CD4-positive, alpha-beta T cell treated with Interleukin-1 beta for 1 hour (primary cell): ENCODE results near the gene ARID4A.
"Not testable (repeated sequence)": the region's sequence is repeated elsewhere in the genome, so short reads cannot be mapped to it uniquely, and the experiment has no call there.

Experiments
- DNase-seq, 2 donors: peaks; one replicate each; pipeline ENCODE4 v3.0.0-alpha.2; 2020 to 2022

ARID4A gene

DNA sequence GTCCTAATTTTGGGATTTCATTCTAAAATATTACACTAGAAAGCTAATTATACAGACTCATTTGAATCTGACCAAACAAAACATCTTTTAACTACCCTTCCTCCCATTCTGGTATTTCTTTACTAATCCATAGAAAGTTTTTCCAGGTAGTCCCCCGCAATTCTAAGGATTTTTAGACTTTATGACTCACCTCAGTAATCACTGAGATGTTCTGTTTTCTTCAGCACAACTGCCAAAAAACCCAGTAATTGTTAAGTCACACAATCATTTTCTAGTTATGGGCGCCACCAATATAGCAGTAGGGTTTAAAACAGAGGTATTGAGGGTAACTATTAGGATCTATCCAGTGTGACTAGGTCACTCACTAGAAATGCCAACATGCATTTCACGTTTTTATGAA is 1.6 kb upstream of the ARID4A start:
- DNase-seq, result no peak

DNA sequence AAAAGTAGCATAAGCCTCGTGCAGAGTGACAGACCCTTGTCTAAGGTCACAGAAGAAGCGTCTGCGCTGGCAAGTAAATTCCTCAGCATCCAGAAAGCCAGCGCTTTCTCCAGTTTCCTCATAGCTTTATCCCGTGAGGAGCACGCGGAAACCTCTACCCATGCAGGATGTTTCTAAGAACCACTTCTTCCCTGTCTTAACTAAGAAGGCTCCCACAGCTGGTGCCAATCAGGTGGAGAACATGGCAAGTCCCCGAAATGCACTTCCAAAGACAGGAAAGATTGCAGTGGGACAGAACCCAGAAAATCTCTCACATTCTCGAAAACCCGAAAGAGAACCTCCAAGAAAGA is 968 bp upstream of the ARID4A start:
- DNase-seq, result no peak

DNA sequence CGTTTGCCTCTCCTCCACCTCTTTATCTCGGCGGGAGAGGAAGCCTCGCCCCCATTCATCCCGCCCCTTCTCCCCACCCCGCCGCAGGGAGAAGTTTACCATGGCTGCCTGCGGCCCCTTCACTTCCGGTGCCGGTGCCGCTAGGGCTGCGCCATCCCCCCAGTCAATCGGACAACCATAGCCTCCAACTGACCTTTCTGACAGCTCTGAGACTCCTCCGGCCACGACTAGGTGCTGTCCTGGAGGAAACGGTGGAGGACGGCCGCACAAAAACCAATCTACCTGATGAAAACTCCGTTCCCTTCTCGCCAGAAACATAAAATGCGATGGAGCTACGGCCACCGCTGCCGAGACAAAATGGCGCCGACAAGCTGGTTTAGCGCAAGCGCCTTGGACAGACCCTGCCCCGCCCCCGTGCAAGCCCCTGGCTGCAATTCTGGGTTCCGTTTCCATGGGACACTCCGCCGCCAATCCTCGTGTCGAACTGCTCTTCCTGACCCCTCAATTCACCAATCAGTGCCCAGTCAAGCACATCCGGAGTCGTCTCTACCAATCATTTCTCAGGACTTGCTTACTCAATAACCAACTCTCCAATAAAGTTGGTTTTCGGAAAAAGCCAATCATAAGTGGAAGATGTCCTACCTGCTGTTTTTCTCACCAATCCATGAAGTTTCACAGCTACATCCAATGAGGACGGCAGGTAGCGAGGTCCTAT is 436 bp upstream of the ARID4A start:
- DNase-seq, result peak; percentile 99

DNA sequence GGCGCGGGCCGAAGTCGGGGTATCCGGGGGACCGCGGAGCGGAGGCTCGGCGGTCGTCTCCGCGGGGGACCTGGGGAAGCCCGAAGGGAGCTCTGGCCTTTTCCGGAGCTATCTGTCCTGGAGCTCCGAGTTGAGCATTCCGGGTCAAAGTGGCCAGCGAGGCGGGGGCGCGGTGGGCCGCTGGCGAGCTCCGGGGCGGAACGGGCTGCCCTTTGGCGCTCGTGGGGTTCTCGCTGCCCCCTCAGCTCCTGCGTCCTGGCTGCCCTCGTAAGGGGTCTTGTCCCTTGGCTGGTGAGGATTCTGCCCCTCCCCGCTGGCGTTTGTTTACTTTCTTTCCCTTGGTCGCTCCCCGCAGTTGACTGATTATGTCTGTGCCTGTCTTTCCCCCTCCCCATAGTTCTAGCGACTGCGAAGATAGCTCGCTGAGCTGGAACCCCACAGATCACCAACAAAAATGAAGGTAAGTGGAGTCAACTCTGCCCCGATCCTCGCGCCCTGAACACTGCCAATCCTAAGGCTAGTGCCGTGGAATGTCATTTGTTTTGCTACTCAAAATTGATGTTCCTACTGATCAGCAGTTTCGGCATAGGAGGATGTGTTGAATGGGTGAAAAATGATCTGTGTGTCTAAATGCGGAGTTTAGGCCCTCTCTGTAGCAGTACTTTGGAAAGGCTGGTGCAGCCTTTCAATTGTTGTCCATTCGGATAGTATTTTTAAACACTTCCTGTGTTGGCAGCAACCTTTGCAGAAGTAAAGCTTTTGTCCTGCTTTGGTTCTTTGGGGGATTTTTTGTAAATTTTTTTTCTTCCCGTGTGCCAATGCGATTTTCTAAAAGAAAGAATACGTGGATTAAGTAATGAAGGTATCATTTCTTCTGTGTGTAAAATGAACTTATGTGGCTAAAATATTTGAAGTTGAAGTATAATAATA is 1.3 kb downstream of the ARID4A start:
- no peak for DNase-seq

DNA sequence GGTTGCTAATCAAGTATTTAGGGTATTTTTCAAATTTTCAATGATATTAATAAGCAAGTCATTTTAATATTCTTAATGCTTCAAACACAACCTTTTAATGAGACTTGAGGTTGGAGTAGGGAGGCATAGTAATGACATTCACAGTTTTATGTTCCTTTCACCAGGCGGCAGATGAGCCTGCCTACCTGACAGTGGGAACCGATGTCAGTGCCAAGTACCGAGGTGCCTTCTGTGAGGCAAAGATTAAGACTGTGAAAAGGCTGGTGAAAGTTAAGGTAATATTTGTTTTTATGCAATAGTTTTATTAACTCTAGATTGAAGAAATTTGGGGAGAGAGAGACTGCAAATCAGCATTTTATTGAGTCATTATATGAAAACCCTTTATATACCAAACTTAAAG is 3.1 kb downstream of the ARID4A start:
- DNase-seq, result no peak

DNA sequence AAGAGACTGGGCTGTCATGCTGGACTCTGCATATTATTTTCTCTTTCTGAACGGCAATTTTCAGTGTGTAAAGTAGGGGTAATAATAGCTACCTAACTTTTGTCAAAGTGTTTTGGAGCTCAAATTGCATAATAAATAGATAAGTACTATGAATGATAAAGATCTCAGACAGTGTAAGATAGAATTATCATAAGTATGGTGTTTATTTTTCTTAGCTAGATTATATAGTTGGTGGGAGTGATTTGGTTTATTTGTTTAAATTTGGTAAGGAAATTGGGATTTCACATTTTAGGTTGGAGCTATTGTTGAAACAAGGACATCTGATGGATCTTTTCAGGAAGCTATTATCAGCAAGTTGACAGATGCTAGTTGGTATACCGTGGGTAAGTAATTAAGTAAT is 7.4 kb downstream of the ARID4A start:
- DNase-seq, result no peak

DNA sequence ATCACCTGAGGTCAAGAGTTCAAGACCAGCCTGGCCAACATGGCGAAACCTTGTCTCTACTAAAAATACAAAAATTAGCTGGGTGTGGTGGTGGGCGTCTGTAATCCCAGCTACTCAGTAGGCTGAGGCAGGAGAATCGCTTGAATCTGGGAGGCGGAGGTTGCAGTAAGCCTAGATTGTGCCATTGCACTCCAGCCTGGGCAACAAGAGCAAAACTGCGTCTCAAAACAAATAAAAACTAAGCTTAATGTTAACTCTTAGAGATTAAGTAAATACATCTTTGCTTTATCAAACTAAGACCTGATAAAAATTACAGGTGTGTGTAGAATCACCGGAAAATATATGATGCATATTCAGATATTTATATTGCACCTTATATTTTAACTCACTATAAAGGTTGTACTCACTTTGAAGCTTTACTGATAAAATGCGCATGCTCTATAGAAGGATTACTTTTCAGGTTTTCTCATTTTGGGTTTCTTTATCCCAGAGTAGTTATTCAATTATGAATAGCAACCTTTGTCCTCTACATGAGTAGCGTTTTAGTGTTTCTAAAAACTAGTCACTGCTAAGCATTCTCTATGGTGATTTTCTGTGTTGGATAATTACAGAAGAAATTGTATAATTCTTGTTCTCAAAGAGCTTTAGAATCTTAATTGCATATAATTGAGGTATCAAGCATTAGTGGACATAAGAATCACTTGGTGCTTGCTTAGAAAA is 9.4 kb downstream of the ARID4A start:
- DNase-seq, result no peak

DNA sequence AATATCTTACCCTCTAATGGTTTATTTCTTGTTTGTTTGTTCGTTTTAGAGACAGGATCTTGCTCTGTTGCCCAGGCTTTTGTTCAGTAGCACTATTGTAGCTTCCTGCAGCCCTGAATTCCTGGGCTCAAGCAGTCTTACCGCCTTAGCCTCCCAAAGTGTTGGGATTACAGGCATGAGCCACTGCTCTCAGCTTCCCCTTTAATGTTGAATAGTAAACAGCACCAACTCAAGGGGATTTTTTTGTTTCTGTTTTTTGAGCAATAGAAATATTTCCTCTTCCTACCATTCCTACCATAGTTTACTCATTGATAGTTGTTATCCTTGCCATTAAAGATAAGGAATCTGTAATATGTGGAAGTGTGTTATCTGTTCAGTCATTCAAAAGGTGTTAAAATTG is 10.7 kb downstream of the ARID4A start:
- no peak for DNase-seq

DNA sequence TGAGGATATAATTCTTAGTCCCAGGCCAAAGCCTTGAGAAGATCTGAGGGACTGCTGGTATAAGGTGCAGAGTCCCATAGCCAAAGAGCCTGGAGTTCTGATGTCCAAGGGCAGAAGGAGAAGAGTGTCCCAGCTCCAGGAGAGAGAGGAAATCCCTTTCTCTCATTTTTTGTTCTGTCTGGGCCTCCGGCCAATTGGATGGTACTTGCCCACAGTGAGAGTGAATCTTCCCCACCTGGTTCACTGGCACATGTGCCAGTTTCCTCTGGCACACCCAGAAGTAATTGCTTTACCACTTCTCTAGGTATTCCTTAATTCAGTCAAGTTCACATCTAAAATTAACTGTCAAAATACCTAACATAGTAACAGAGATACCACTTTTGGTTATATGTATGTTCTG is 15.3 kb downstream of the ARID4A start:
- DNase-seq, result no peak

DNA sequence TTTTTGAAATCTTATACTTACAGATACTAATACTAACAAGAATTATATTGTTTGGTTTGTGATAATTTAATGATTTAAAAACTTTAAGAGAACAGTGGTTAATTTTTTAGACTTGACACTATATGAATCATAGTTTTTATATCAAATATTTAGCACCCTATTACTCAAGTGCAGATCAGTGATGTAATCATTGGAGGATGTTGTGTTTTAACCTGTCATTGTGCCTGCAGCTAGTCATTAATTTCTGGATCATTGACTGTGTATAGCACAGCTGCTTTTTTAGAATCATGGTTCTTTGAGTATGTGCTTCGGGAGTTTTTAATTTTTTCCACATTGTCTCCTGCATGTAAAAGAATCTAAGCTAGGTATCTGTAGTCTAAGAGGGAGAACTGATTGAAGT is 17.3 kb downstream of the ARID4A start:
- no peak for DNase-seq

DNA sequence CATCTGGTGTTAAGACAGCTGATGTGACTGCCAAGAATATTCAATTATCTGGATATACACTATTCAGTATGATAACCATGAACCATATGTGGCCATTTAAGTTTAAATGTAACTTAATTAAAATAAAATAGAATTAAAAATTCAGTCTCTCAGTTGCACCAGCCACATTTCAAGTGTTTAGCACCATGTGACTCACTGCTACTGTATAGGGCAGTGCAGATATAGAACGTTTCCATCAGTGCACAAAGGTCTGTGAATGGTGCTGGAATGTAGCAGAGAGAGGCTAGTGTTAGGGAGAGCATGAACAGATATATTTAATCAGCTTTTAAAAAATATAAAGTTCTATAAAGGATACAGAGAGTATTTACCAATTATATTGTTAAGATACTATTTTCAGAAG is 28.7 kb downstream of the ARID4A start:
- DNase-seq, result no peak

DNA sequence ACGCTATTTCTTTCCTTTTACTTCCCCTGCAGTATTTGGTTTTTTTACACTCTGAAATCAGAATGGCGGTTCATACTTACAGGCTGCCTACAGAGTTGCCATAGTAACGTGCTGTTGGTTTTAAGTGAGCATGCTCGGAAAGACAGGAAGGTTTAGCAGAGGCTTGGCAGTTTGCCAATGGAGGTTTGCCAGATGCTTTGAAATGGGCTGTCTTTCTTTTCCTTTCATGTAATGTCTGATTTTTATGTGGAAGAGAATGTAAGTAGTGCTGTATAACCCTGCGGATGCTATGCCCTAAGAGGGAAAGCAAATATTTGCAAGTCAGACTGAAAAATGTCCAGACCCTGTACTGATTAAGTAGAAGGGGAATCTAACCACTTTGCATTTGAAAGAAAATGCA is 32.8 kb downstream of the ARID4A start:
- DNase-seq, result peak; percentile 91 to 95

DNA sequence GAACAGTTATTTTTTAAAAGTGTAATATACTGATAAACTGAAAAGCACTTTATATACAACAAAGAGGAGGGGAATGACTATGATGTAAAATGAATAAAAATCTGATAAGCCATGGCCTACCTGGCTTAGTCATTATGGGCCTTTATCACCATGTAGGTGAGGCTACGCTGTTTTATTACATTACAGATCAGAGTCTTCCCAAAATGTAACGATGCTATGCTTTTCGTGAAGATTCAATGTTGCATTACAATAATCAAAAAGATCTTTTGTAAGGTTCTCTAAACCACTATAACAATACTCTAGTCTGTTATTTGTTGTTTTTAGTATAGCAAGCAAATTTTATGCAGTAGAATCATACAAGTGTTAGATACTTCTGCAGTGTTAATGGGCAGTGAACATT is 34.2 kb downstream of the ARID4A start:
- DNase-seq, result no peak

DNA sequence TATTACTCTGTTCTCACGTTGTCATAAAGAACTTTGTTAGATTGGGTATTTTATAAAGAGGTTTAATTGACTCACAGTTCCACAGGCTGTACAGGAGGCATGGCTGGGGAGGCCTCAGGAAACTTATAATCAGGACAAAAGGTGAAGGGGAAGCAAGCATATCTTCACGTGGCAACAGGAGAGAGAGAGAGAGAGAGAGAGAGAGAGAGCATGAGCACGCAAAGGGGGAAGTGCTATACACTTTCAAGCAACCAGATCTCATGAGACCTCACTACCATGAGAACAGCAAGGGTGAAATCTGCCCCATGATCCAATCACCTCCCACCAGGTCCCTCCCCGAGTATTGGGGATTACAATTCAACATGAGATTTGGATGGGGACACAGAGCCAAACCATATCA is 41.3 kb downstream of the ARID4A start:
- not testable (repeated sequence) for DNase-seq

DNA sequence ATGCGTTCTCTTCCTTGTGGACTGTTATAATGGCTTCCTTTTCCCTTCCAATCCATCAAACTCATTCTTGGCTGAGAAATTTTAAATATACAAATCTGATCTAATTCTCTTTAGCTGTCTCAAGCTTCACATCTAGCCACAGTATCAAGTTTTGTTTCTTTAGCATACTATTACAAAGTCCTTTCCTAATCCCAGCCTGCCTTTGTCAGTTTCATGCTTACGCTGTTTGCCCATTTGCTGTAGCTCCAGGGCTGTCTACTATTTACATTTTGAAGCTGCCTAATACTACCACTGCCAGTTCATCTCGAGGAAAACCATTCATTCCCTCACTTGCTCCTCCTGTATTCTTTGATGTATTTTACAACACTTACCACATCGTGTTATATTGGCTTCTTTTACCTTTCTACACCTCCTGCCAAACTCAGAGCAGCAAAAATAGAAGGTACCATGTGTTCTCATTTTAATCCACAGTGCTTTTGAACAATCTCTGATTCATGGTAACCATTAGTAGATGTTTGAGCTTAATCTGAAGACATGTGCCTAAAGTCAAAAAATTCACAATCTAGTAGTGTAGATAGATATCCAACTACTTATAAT is 42.9 kb downstream of the ARID4A start:
- DNase-seq, result no peak

DNA sequence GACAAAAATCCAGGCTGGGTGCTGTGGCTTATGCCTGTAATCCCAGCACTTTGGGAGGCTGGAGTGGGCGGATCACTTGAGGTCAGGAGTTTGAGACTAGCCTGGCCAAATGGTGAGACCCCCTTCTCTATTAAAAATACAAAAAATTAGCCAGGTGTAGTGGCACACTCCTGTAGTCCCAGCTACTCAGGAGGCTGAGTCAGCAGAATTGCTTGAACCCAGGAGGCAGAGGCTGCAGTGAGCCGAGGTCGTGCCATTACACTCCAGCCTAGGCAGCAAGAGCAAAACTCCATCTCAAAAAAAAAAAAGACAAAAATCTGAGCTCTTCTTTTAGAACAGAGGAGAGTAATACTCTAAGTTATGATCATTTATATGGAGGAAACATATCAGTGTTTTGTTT is 45.2 kb downstream of the ARID4A start:
- not testable (repeated sequence) for DNase-seq

DNA sequence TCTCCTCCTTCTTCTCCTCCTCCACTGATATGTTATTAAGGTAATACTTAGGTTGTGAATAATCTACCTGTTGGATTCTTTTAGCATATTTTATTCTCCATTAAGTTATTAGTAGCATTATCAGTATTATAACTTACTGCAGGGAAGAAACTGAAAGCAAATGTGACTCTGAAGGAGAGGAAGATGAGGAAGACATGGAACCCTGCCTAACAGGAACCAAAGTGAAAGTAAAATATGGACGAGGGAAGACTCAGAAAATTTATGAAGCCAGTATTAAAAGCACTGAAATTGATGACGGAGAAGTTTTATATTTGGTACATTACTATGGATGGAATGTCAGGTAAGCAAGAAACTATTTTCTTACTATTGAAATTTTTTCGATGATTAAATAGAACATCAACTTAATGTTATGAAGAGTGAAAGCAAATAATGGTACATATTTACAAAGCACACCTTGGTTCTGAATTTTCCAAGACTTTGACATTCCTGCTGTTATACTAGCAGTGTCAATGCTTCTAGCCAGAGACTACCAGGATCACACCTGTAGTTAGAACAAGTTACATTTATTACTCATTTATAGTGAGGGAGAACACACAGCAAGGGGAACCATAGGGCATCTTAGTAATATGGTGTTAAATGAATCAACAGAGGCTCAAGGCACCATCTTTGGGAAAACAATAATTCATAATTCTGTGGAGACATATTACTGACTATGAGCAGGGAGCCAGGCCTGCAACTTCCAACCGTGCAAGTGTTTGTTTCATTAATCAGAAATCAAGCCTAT is 55.4 kb downstream of the ARID4A start:
- no peak for DNase-seq

DNA sequence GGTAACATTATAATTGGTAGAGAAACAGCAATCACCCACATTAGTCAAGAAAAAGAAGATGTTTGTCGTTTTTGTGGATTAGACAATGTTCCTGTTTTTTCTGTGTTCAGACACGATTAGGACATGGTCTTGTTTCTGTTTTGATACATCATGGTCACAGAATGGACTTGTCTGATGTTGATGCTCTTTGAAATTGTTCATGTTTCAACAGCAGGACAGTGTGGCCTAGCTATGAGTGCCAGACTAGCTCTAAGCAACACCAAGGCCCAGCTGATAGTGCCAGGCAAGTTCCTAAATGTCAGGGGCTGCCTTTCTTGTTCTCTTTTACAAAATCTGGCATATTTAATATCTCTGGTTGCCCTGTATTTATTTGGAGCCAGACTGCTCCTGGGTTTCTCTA is 56.5 kb downstream of the ARID4A start:
- no peak for DNase-seq

DNA sequence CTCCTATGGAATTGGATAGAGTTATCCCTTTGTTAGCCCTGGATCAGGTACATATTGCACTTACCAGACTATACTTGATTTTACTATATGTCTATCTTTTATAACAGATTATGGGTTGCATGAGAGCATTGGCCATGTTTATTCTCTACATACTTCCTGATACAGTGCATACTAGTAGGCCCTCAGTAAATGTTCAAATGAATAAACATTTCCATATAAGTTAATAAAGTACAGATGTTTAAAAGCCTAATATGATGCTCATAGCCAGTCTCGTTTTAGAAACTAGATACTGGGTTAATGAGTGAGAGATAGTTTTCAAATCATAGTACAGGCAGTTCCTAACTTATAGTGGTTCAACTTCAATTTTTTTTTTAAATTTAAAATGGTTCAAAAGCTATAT is 57.9 kb downstream of the ARID4A start:
- DNase-seq, result no peak

DNA sequence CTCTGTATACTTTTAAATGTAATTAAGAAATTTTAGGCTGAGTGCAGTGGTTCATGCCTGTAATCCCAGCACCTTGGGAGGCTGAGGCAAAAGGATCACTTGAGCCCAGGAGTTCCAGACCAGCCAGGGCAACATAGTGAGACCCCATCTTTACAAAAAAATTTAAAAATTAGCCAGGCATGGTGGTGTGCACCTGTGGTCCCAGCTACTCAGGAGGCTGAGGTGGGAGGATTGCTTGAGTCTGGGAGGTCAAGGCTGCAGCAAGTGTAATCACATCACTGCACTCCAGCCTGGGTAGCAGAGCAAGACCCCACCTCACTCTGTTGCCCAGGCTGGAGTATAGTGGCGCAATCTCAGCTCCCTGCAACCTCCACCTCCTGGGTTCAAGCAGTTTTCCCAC is 63.9 kb downstream of the ARID4A start:
- not testable (repeated sequence) for DNase-seq

DNA sequence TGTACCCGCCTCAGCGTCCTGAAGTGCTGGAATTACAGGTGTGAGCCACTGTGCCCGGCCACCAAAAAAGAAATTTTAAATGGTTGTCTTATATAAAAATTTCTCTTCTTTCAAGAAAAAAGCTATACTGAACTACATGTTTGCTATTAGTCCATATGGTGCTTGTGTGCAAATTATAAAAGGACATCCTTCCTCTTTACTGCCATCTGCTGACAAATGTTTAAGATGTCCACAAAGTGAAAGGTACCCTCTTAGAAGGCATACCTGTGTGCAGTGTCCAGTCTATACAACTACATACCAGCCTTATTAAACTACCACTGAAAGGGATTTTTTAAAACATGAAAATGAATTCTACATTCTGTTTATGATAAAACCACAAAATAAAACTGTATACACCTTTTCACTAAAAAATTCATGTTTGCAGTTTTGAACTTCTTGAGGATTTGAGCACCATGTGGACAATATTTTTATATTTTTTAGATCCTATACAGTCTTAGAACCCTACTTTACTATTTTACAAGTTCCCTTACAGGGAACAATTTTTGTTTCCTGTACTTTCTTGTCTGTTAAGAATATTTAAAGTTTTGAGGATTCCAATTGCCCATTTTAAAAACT is 64.5 kb downstream of the ARID4A start:
- peak in 1 of 2 donors; percentile 51 for DNase-seq

DNA sequence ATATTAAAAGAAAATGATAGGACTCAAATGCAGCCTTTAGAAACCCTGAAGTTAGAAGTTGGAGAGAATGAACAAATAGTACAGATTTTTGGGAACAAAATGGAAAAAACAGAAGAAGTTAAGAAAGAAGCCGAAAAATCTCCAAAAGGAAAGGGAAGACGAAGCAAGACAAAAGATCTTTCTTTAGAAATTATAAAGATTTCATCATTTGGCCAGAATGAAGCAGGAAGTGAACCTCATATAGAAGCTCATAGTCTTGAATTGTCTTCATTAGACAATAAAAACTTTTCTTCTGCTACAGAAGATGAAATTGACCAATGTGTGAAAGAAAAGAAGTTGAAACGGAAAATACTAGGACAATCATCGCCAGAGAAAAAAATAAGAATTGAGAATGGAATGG is 66.0 kb downstream of the ARID4A start:
- no peak for DNase-seq
